Measurements from ENCODE around the gene SLC13A5. TPM values are rescaled to one million over a fixed set of nuclear protein-coding genes. Genes with fewer than 3 reads are reported as not detected.

The SLC13A5 gene
- total RNA-seq, 1 experiment from 2014 or later = 0.07 TPM

GRCh38 chr17:6682339-6682738 lies 30.8 kb downstream of the SLC13A5 start:
- TF ChIP-seq SIN3A (IDR thresholded peaks at IDR 0.05; ENCODE audit: low read depth) (no peak), JUND (IDR thresholded peaks at IDR 0.05) (no peak), ZNF274 (IDR thresholded peaks at IDR 0.05; ENCODE audit: low read depth, low read length) (no peak), REST (IDR thresholded peaks at IDR 0.05; ENCODE audit: low read depth) (no peak), YY1 (IDR thresholded peaks at IDR 0.05; ENCODE audit: extremely low read depth, insufficient replicate concordance, low read depth, low read length) (no peak), TCF7L2 (IDR thresholded peaks at IDR 0.05; ENCODE audit: borderline replicate concordance, extremely low read depth, insufficient read depth, insufficient read length) (no peak), ZBTB33 (IDR thresholded peaks at IDR 0.05; ENCODE audit: extremely low read depth, insufficient replicate concordance, low read length) (no peak), CEBPB (IDR thresholded peaks at IDR 0.05; ENCODE audit: low read depth) (no peak), SP1 (IDR thresholded peaks at IDR 0.05; ENCODE audit: low read depth) (no peak), ELF1 (IDR thresholded peaks at IDR 0.05; ENCODE audit: borderline replicate concordance, low read depth) (no peak), SRF (IDR thresholded peaks at IDR 0.05; ENCODE audit: low read depth) (no peak), RAD21 (IDR thresholded peaks at IDR 0.05; ENCODE audit: low read depth) (no peak)
- TF ChIP-seq, protein P1, sequence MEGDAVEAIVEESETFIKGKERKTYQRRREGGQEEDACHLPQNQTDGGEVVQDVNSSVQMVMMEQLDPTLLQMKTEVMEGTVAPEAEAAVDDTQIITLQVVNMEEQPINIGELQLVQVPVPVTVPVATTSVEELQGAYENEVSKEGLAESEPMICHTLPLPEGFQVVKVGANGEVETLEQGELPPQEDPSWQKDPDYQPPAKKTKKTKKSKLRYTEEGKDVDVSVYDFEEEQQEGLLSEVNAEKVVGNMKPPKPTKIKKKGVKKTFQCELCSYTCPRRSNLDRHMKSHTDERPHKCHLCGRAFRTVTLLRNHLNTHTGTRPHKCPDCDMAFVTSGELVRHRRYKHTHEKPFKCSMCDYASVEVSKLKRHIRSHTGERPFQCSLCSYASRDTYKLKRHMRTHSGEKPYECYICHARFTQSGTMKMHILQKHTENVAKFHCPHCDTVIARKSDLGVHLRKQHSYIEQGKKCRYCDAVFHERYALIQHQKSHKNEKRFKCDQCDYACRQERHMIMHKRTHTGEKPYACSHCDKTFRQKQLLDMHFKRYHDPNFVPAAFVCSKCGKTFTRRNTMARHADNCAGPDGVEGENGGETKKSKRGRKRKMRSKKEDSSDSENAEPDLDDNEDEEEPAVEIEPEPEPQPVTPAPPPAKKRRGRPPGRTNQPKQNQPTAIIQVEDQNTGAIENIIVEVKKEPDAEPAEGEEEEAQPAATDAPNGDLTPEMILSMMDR (IDR thresholded peaks at IDR 0.05 in 2 of 3, conservative IDR thresholded peaks at IDR 0.05 in 1 of 3; ENCODE audit: borderline replicate concordance in 1 of 3, insufficient read depth in 1 of 3, low read depth in 2 of 3, low read length in 2 of 3) = no peak
- DNase-seq (ENCODE audit: low read depth, low spot score) (no peak), ATAC-seq (no peak)
- POLR2A ChIA-PET = no interaction called here
- Histone ChIP-seq H3K4me2 (ENCODE audit: low read length) (no peak overlapping the region), H3K27ac (ENCODE audit: low read depth, low read length) (no peak overlapping the region), H3K4me1 (ENCODE audit: control insufficient read depth in 1 of 2, insufficient read depth in 2 of 2, low read length in 2 of 2) (no peaks in the 10 kb centered on the region), H2AFZ (ENCODE audit: low read depth, low read length, poor library complexity, severe bottlenecking) (no peak overlapping the region), H4K20me1 (ENCODE audit: insufficient read depth) (no peaks in the 10 kb centered on the region), H3K36me3 (ENCODE audit: control insufficient read depth in 1 of 2, insufficient read depth in 2 of 2, low read length in 2 of 2) (no peaks in the 10 kb centered on the region), H3K9me2 (ENCODE audit: insufficient read depth) (no peaks in the 10 kb centered on the region), H3K4me3 (replicated peaks in 1 of 2; ENCODE audit: low read depth in 1 of 2, low read length in 2 of 2) (no peak overlapping the region), H3K9me3 (ENCODE audit: control insufficient read depth in 1 of 2, insufficient read depth in 1 of 2, low read depth in 1 of 2, low read length in 2 of 2) (no peaks in the 10 kb centered on the region), H3K79me2 (ENCODE audit: insufficient read depth, low read length) (no peaks in the 10 kb centered on the region), H3K9ac (ENCODE audit: low read length) (no peak overlapping the region), H3K27me3 (ENCODE audit: insufficient read depth, low read length) (no peaks in the 10 kb centered on the region)
- intact Hi-C loops (cut with micrococcal nuclease) = no loop called here
- RAD21 ChIA-PET (ENCODE audit: low non-redundant PET in 1 of 2, low total read pairs in 2 of 2, uncharacterized antibody in 2 of 2, unreplicated experiment in 2 of 2) = no interaction called here
- CTCF ChIA-PET = no interaction called here
- BruUV-seq (replicated peaks) = no TSS peak
